ENCODE measurements around the gene SDR42E1. TPM values are rescaled to one million over a fixed set of nuclear protein-coding genes. Genes with fewer than 3 reads are reported as not detected.
A peak's percentile ranks its signal among the peaks of the same experiment; 100 is the strongest.

SDR42E1 gene
- total RNA-seq, 6 donors from 2014 or later = 2.1 to 5.7 (median 4.1) TPM

DNA sequence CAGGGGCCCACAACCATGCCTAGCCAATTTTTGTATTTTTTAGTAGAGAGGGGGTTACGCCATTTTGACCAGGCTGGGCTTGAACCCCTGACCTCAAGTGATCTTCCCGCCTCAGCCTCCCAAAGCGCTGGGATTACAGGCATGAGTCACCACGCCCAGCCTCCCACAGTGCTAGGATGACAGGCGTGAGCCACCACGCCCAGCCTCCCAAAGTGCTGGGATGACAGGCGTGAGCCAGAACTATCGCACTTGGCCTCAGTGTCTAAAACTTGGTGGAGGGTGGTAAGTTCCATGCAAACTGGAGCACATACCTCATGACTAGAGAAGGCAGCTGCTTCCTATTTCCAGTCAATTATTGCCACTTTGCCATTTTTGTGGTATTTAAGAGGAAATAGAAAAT is 30.9 kb upstream of the SDR42E1 start:
- Histone ChIP-seq H3K9me3 (no peaks in the 10 kb centered on the region), H3K4me3 (no peak overlapping the region), H3K27me3 (no peaks in the 10 kb centered on the region), H3K36me3 (no peaks in the 10 kb centered on the region), H3K27ac (no peak overlapping the region), H3K4me1 (peaks cover 4 to 5% (median 5%) of the 10 kb centered on the region in 4 donors)
- no peak for TF ChIP-seq EP300 (IDR thresholded peaks at IDR 0.05)
- no peak for TF ChIP-seq POLR2A (IDR thresholded peaks at IDR 0.05)
- TF ChIP-seq, protein P1, sequence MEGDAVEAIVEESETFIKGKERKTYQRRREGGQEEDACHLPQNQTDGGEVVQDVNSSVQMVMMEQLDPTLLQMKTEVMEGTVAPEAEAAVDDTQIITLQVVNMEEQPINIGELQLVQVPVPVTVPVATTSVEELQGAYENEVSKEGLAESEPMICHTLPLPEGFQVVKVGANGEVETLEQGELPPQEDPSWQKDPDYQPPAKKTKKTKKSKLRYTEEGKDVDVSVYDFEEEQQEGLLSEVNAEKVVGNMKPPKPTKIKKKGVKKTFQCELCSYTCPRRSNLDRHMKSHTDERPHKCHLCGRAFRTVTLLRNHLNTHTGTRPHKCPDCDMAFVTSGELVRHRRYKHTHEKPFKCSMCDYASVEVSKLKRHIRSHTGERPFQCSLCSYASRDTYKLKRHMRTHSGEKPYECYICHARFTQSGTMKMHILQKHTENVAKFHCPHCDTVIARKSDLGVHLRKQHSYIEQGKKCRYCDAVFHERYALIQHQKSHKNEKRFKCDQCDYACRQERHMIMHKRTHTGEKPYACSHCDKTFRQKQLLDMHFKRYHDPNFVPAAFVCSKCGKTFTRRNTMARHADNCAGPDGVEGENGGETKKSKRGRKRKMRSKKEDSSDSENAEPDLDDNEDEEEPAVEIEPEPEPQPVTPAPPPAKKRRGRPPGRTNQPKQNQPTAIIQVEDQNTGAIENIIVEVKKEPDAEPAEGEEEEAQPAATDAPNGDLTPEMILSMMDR (IDR thresholded peaks at IDR 0.05) = no peak
- no peak for TF ChIP-seq POLR2AphosphoS5 (IDR thresholded peaks at IDR 0.05)
- DNase-seq (peak in 1 of 2 donors; percentile 37), ATAC-seq (ENCODE audit: low FRiP score in 2 of 2) (no peak)
- WGBS, 2 donors = 95 to 96% methylated on average over 8 of the region's 8 CpGs

- ATAC-seq (ENCODE audit: low FRiP score in 2 of 2) = no peak
- Histone ChIP-seq H3K27me3 (no peaks in the 10 kb centered on the region), H3K4me1 (peaks cover 0 to 5% (median under 1%) of the 10 kb centered on the region in 4 donors), H3K4me3 (no peak overlapping the region), H3K36me3 (no peaks in the 10 kb centered on the region), H3K9me3 (no peaks in the 10 kb centered on the region), H3K27ac (no peak overlapping the region)
- DNase-seq = no peak
- TF ChIP-seq, protein P1 (IDR thresholded peaks at IDR 0.05) = no peak
- TF ChIP-seq EP300 (IDR thresholded peaks at IDR 0.05) (no peak), POLR2AphosphoS5 (IDR thresholded peaks at IDR 0.05) (no peak), POLR2A (IDR thresholded peaks at IDR 0.05) (no peak)
- WGBS, 2 donors = 80 to 86% methylated on average over 4 of the region's 4 CpGs
These were observed 30.3 kb upstream of the SDR42E1 start for GRCh38 chr16:82041542-82041941.

DNA sequence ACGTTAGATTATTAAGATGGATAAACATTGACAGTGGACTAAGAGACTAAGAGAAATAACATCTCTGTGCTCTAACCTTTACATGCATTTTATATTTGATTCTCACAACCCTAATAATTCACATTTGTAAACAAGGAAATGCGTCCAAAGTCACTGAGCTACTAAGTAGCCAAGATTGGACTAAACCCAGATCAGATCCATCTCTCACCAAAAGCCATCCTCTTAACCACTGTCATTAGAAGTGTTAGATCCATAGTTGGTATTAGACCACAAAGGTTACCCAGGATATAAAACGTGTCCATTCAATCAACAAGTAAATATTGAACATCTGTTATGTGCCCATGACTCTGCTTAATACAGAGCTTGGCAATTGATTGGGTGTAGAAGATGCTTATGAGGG is 29.0 kb upstream of the SDR42E1 start:
- Histone ChIP-seq H3K9me3 (no peaks in the 10 kb centered on the region), H3K4me3 (no peak overlapping the region), H3K36me3 (no peaks in the 10 kb centered on the region), H3K27ac (no peak overlapping the region), H3K4me1 (peaks cover 0 to 5% (median 0%) of the 10 kb centered on the region in 4 donors), H3K27me3 (no peaks in the 10 kb centered on the region)
- 65 to 70% methylated on average over 3 of the region's 3 CpGs for WGBS, 2 donors
- ATAC-seq (ENCODE audit: low FRiP score in 2 of 2) = no peak
- no peak for DNase-seq
- no peak for TF ChIP-seq POLR2AphosphoS5 (IDR thresholded peaks at IDR 0.05)

DNA sequence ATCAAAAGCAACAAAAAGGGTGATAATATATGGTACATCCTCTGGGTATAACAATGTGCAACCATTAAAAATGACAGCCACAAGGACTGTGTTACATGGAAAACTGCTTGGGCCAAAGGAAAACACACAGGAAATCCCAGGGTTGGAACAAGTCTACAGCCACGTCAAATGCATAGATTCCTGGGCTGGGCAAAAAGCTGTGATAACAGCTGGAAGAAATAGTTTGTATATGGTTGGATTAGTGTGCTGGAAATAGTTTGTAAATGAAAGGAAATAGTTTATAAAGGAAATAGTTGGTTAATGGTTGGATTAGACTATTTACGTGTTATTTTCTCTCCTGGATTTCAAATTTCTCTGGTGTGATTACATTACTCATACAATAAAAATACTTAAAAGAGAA is 26.4 kb upstream of the SDR42E1 start:
- Histone ChIP-seq H3K4me1 (no peaks in the 10 kb centered on the region), H3K9me3 (no peaks in the 10 kb centered on the region), H3K27ac (no peak overlapping the region), H3K4me3 (no peak overlapping the region), H3K27me3 (no peaks in the 10 kb centered on the region), H3K36me3 (no peaks in the 10 kb centered on the region)
- DNase-seq = no peak
- ATAC-seq (ENCODE audit: low FRiP score in 2 of 2) = no peak
- 49 to 51% methylated on average over 2 of the region's 2 CpGs for WGBS, 2 donors
- TF ChIP-seq, protein P1 (IDR thresholded peaks at IDR 0.05) = no peak
- TF ChIP-seq EP300 (IDR thresholded peaks at IDR 0.05) (no peak), POLR2AphosphoS5 (IDR thresholded peaks at IDR 0.05) (no peak), POLR2A (IDR thresholded peaks at IDR 0.05) (no peak)

GRCh38 chr16:82037251-82037650 is 26.0 kb upstream of the SDR42E1 start:
- Histone ChIP-seq H3K36me3 (no peaks in the 10 kb centered on the region), H3K27ac (no peak overlapping the region), H3K9me3 (no peaks in the 10 kb centered on the region), H3K4me3 (no peak overlapping the region), H3K27me3 (no peaks in the 10 kb centered on the region), H3K4me1 (no peaks in the 10 kb centered on the region)
- ATAC-seq (ENCODE audit: low FRiP score in 2 of 2) = no peak
- TF ChIP-seq, protein P1 (IDR thresholded peaks at IDR 0.05) = no peak
- TF ChIP-seq POLR2A (IDR thresholded peaks at IDR 0.05) (no peak), POLR2AphosphoS5 (IDR thresholded peaks at IDR 0.05) (no peak), EP300 (IDR thresholded peaks at IDR 0.05) (no peak)
- DNase-seq = no peak
- 90 to 91% methylated on average over 4 of the region's 4 CpGs for WGBS, 2 donors
